Chondrocyte (in vitro differentiated cells): Measurements from ENCODE around the gene BAIAP2. TPM values are rescaled to one million over a fixed set of nuclear protein-coding genes. Genes with fewer than 3 reads are reported as not detected.

Source experiments
- DNase-seq: peaks from one replicate; pipeline ENCODE4 v3.0.0; 2021; ENCODE audit warnings: mixed read lengths, low spot score
- H3K27ac Mint-ChIP-seq: one replicate; pipeline ENCODE4 v1.8.0; 2021; ENCODE audit warnings: mild to moderate bottlenecking, moderate library complexity, mixed read lengths; ENCODE audit not compliant: unreplicated experiment
- H3K27me3 Mint-ChIP-seq: 2 replicates; pipeline ENCODE4 v1.8.0; 2021; ENCODE audit warnings: low read depth, mixed read lengths
- H3K36me3 Mint-ChIP-seq: 2 replicates; pipeline ENCODE4 v1.8.0; 2021; ENCODE audit warnings: low read depth, mixed read lengths
- H3K4me1 Mint-ChIP-seq: 2 replicates; pipeline ENCODE4 v1.8.0; 2021; ENCODE audit warnings: low read depth, mild to moderate bottlenecking, mixed read lengths
- H3K4me3 Mint-ChIP-seq: one replicate; pipeline ENCODE4 v1.8.0; 2021; ENCODE audit warnings: mild to moderate bottlenecking, moderate library complexity, mixed read lengths; ENCODE audit not compliant: unreplicated experiment
- H3K9me3 Mint-ChIP-seq: 2 replicates; pipeline ENCODE4 v1.8.0; 2021; ENCODE audit warnings: low read depth, mixed read lengths
- total RNA-seq: library from RNA; stranded (reverse); gene quantifications from 3 replicates; pipeline ENCODE4 v1.2.1, GENCODE V29; 2021
- TF ChIP-seq, protein P1 (sequence below): fragments of 200-600 bp; sonication (generic); IDR thresholded peaks from 2 replicates; pipeline ENCODE4 v1.5.0; 2021; ENCODE audit warnings: antibody characterized with exemption, mild to moderate bottlenecking, moderate library complexity

Gene BAIAP2
- total RNA-seq, 1 donor from 2014 or later, result 29.5 TPM

DNA sequence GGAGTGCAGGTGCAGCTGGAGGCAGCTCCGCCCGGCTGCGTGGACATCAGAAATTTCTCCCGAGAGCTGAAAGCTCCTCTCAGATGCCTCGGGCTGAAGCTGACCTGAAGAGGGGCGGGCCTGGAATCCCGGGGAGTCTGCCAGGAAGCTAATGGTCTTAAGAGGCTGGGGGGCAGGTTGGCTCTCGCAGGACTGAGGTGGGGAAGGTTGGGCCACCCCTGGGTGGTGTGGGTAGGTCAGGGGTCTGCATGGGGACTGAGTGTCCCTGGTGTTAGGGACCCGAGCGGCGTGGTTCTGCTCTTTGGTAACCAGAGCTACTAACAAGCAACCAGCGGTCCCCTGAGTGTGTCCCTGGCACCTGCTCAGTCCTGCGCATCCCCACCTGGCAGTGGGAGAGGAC is 39.8 kb upstream of the BAIAP2 start:
- Mint-ChIP-seq H3K27me3 (no peaks in the 10 kb centered on the region), H3K4me1 (peaks cover 17% of the 10 kb centered on the region), H3K27ac (no peak overlapping the region)

DNA sequence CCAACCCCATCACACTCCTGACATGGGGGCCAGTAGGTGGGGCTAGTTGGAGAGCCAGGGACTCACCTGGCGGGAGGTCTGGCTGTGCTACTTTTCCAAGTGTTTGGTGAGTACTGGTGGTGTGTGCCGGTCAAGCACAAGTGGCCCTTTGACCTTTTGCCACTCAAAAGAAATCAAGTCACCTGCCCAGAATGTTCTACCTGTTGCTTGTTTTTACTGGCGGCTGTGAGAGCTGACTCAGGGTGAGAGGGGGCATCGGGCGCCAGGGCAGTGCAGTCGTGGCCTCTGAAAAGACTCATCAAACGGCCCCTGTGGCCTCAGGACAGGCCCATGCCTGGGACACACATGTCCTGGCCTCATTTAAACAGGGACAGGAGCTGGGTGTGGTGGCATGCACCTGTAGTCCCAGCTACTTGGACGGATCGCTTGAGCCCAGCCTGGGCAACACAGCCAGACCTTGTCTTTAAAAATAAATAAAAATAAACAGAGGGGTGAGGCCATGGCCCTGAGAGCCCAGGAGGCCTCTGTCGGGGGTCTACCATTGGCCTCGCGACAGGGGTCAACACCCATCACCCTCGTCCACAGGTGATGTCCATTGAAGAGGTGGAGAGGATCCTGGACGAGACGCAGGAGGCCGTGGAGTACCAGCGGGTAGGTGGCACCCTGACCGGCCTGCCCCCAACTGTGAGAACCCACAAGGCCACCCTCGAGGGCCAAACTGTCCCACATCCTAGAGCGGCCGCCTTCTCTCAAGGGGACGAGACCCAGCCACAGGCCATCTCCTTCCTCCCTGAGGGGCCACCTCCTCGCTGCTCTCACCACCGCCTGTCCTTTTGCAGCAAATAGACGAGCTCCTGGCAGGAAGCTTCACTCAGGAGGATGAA is 38.3 kb upstream of the BAIAP2 start:
- TF ChIP-seq, protein P1, sequence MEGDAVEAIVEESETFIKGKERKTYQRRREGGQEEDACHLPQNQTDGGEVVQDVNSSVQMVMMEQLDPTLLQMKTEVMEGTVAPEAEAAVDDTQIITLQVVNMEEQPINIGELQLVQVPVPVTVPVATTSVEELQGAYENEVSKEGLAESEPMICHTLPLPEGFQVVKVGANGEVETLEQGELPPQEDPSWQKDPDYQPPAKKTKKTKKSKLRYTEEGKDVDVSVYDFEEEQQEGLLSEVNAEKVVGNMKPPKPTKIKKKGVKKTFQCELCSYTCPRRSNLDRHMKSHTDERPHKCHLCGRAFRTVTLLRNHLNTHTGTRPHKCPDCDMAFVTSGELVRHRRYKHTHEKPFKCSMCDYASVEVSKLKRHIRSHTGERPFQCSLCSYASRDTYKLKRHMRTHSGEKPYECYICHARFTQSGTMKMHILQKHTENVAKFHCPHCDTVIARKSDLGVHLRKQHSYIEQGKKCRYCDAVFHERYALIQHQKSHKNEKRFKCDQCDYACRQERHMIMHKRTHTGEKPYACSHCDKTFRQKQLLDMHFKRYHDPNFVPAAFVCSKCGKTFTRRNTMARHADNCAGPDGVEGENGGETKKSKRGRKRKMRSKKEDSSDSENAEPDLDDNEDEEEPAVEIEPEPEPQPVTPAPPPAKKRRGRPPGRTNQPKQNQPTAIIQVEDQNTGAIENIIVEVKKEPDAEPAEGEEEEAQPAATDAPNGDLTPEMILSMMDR, result no peak
- Mint-ChIP-seq H3K4me3 (no peak overlapping the region), H3K9me3 (no peaks in the 10 kb centered on the region), H3K36me3 (peaks cover 18% of the 10 kb centered on the region), H3K27me3 (peaks cover 4% of the 10 kb centered on the region), H3K27ac (no peak overlapping the region), H3K4me1 (peaks cover 17% of the 10 kb centered on the region)
- no peak for DNase-seq

More for the DNA sequence above, 39.8 kb upstream of the BAIAP2 start:
- no peak overlapping the region for H3K4me3 Mint-ChIP-seq
- H3K36me3 Mint-ChIP-seq, result peaks cover 18% of the 10 kb centered on the region
- no peaks in the 10 kb centered on the region for H3K9me3 Mint-ChIP-seq
- TF ChIP-seq, protein P1, result no peak
- DNase-seq, result no peak

DNA sequence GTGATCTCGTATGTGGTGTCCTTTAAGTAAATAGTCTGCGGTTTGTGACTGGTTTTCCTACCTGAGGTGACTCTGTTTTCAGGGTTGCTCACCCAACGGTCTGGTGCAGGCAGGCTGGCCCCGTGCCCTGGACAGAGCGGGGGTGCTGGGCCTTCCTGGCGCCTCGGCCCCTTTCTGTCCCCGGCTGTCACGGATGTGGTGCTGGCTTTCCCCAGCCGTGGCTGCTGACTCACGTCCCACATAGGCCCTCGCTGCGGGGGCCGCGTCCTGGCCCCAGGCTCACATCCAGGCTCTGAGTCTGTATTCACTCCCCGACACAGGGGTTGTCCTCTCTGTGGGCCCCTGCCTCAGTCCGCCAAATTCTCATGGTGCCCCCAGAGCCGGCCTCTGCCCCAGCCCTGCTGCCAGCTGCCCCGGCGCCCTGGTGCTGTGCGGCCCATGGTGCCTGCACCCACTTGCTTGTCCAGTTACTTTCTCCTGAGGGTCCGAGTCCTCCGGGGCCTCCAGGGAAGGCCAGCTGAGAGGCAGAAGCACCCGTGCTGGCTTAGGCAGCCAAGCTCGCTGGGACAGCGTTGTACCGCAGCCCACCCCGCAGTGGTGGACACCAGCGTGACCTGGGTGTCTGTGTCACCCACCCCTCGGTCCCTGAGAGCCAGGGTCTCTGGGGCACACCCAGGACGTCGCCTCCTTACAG is 37.4 kb upstream of the BAIAP2 start:
- TF ChIP-seq, protein P1, result no peak
- no peak for DNase-seq
- H3K27ac Mint-ChIP-seq, result no peak overlapping the region

DNA sequence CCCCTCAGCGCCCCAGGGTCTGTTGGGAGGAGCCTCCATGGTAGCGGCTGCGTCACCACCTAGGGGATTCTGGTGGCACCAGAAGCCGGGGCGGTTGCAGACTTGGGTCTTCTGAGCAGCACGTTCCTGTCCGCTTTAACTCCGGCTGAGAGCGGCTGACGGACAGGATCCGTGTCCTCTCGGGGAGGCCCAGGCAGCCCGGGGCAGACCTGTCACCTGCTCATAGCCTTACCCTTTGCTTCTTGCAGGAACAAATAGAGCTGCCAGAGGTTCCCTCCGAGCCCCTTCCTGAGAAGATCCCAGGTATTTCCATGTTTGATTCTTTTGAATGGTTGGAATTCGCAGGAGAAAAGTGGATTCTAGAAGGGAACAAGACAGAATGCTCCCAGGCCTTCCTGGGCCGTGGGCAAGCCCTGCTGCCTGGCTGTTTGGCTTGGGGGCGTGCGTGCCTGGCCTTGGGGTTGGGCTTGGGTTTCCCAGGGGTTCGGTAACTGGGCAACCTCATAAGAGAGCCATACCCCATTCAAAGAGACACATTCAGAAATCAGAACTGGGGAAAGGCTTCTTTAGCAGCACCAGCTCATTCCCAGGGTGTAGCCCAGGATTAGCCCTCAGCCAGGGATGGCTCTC is 36.7 kb upstream of the BAIAP2 start:
- no peak overlapping the region for H3K27ac Mint-ChIP-seq
- no peaks in the 10 kb centered on the region for H3K9me3 Mint-ChIP-seq
- H3K27me3 Mint-ChIP-seq, result peaks cover 17% of the 10 kb centered on the region
- H3K4me1 Mint-ChIP-seq, result peaks cover 16% of the 10 kb centered on the region
- TF ChIP-seq, protein P1, result no peak
- no peak for DNase-seq
- H3K36me3 Mint-ChIP-seq, result peaks cover 18% of the 10 kb centered on the region
- H3K4me3 Mint-ChIP-seq, result no peak overlapping the region

More for the DNA sequence above, 37.4 kb upstream of the BAIAP2 start:
- Mint-ChIP-seq H3K36me3 (peaks cover 18% of the 10 kb centered on the region), H3K4me3 (no peak overlapping the region), H3K4me1 (peaks cover 19% of the 10 kb centered on the region), H3K27me3 (peaks cover 11% of the 10 kb centered on the region), H3K9me3 (no peaks in the 10 kb centered on the region)
